Measurements from ENCODE around the gene BICDL1.

- TF ChIP-seq CTCF (IDR thresholded peaks at IDR 0.05) (no peak), EP300 (IDR thresholded peaks at IDR 0.05) (no peak)
Observed at GRCh38 chr12:119949594-119949993, 39.4 kb upstream of the BICDL1 start.
